ENCODE data around the gene ZFP36L2. TPM values are rescaled to one million over a fixed set of nuclear protein-coding genes. Genes with fewer than 3 reads are reported as not detected.

The ZFP36L2 gene
- polyA plus RNA-seq, 1 of the 3 experiments (the other 2 are of a cell fraction) = 18.4 TPM

DNA sequence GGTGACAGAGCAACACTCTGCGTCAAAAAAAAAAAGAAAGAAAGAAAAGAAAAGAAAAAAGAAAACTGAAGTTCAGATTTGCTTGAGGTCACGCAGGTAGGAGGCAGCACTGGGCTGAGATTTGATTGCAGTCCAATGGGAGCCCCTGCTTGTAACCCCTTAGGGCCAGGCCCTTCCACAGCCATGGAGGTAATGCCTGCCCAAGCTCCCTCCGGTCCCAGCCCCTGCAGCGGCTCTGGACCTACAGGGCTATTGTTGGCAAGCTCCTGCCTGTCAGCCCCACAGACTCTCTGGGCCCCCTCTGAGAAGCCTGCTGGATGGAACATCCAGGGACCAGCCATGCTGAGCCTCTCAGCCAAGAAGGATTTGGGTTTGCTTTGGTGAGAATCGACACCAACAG, 12.2 kb downstream of the ZFP36L2 start:
- ChIA-PET POLR2A (no interaction called here), CTCF (interaction anchor here (16.3 kb wide), 1 partner anchor 240 kb away, joined by 299 read pairs; no protein-coding TSS in a partner anchor)
- Histone ChIP-seq H3K27ac (ENCODE audit: low read depth in 2 of 2, low read length in 1 of 2) (no peak overlapping the region), H3K4me3 (ENCODE audit: low read depth in 2 of 2, low read length in 1 of 2) (no peak overlapping the region), H3K9ac (no peak overlapping the region), H3K4me1 (ENCODE audit: control insufficient read depth in 1 of 2, insufficient read depth in 2 of 2, low read depth in 1 of 2, low read length in 1 of 2) (peaks cover 17 to 18% of the 10 kb centered on the region in 2 experiments; a peak in 3 of 4 replicates), H3K9me3 (no peaks in the 10 kb centered on the region), H3F3A (replicated peaks; ENCODE audit: insufficient read depth) (no peaks in the 10 kb centered on the region), H3K9me2 (no peaks in the 10 kb centered on the region), H4K20me1 (ENCODE audit: insufficient read depth) (no peaks in the 10 kb centered on the region), H3K27me3 (ENCODE audit: insufficient read depth) (no peaks in the 10 kb centered on the region), H3K79me2 (ENCODE audit: insufficient read depth) (no peaks in the 10 kb centered on the region), H3K4me2 (no peak overlapping the region), H2AFZ (ENCODE audit: low read depth) (no peak overlapping the region), H3K36me3 (replicated peaks in 1 of 2; ENCODE audit: control insufficient read depth in 1 of 2, insufficient read depth in 2 of 2, low read length in 1 of 2) (no peaks in the 10 kb centered on the region)
- TF ChIP-seq ELF1 (IDR thresholded peaks at IDR 0.05) (no peak), YY1 (IDR thresholded peaks at IDR 0.05; ENCODE audit: low read depth) (no peak), SMC3 (IDR thresholded peaks at IDR 0.05; ENCODE audit: low read depth, low read length) (no peak), FOXJ3 (CRISPR knock-in tag; IDR thresholded peaks at IDR 0.05) (no peak), EP300 (IDR thresholded peaks at IDR 0.05; ENCODE audit: borderline replicate concordance in 1 of 2, low read depth in 1 of 2, low read length in 1 of 2) (no peak), FOSL2 (IDR thresholded peaks at IDR 0.05; ENCODE audit: borderline replicate concordance, low read depth) (no peak), NRF1 (IDR thresholded peaks at IDR 0.05; ENCODE audit: low read depth, low read length) (no peak)
- TF ChIP-seq, protein P1, sequence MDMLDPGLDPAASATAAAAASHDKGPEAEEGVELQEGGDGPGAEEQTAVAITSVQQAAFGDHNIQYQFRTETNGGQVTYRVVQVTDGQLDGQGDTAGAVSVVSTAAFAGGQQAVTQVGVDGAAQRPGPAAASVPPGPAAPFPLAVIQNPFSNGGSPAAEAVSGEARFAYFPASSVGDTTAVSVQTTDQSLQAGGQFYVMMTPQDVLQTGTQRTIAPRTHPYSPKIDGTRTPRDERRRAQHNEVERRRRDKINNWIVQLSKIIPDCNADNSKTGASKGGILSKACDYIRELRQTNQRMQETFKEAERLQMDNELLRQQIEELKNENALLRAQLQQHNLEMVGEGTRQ (IDR thresholded peaks at IDR 0.05; ENCODE audit: borderline replicate concordance, low read depth, low read length) = no peak
- no peak for DNase-seq
- WGBS (ENCODE audit: low lambda C conversion rate) = 92% methylated on average over 5 of the region's 5 CpGs

DNA sequence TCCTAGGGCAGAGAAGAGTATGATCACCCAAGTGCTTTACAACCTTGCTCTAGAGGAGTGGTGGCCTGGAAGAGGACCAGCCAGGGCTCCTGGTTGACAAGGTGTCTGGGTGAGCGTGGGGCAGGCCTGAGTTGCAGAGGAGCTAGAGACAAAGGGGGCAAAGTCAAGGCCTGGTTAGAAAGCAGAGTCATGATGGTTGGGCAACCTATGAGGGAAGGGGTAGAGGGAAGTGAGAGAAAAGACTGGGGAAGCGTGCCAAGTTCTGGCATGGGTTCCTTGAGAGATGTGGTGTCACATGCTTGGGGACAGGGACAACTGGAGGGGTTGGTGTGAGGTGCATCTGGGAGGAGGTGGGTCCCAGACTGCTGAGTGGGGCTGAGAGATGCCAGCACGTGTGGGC, 13.5 kb downstream of the ZFP36L2 start:
- WGBS (ENCODE audit: low lambda C conversion rate) = 98% methylated on average over 3 of the region's 3 CpGs
- Histone ChIP-seq H3K27ac (ENCODE audit: low read depth in 2 of 2, low read length in 1 of 2) (no peak overlapping the region), H3K27me3 (ENCODE audit: insufficient read depth) (no peaks in the 10 kb centered on the region), H3K9me3 (no peaks in the 10 kb centered on the region), H2AFZ (ENCODE audit: low read depth) (no peak overlapping the region), H3K9ac (no peak overlapping the region), H4K20me1 (ENCODE audit: insufficient read depth) (no peaks in the 10 kb centered on the region), H3K9me2 (no peaks in the 10 kb centered on the region), H3K79me2 (ENCODE audit: insufficient read depth) (no peaks in the 10 kb centered on the region), H3K36me3 (replicated peaks in 1 of 2; ENCODE audit: control insufficient read depth in 1 of 2, insufficient read depth in 2 of 2, low read length in 1 of 2) (no peaks in the 10 kb centered on the region), H3K4me2 (no peak overlapping the region), H3K4me1 (ENCODE audit: control insufficient read depth in 1 of 2, insufficient read depth in 2 of 2, low read depth in 1 of 2, low read length in 1 of 2) (peaks cover 3 to 5% of the 10 kb centered on the region in 2 experiments; a peak in 2 of 4 replicates), H3F3A (replicated peaks; ENCODE audit: insufficient read depth) (no peaks in the 10 kb centered on the region), H3K4me3 (ENCODE audit: low read depth in 2 of 2, low read length in 1 of 2) (no peak overlapping the region)
- ChIA-PET CTCF (interaction anchor here (0.9 to 1.8 kb wide), 4 partner anchors 43 to 383 kb away, joined by 3 to 4 read pairs (median 4); no protein-coding TSS in a partner anchor), POLR2A (no interaction called here)
- no peak for DNase-seq
- TF ChIP-seq CHD2 (IDR thresholded peaks at IDR 0.05; ENCODE audit: low read length, partially characterized antibody) = no peak
- TF ChIP-seq, protein P2, sequence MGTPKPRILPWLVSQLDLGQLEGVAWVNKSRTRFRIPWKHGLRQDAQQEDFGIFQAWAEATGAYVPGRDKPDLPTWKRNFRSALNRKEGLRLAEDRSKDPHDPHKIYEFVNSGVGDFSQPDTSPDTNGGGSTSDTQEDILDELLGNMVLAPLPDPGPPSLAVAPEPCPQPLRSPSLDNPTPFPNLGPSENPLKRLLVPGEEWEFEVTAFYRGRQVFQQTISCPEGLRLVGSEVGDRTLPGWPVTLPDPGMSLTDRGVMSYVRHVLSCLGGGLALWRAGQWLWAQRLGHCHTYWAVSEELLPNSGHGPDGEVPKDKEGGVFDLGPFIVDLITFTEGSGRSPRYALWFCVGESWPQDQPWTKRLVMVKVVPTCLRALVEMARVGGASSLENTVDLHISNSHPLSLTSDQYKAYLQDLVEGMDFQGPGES (IDR thresholded peaks at IDR 0.05; ENCODE audit: low read depth, low read length) = no peak
